ENCODE measurements around the gene LRRC7.

DNA sequence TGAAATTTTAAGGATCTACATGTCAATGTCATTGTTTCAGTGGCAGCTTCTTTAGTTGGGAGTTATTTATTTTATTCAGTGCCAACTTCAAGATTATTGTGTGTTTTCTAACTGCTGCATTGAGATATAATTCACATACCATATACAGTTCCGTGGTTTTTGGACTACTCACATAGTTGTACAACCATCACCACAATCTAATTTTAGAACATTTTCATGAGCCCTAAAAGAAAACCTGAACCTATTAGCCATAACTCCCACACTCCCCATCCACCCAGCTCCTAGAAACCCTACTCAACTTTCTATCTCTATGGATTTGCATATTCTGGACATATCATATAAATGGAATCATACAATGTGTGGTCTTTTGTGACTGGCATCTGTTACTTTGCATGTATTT, 417.7 kb downstream of the LRRC7 start:
- TF ChIP-seq, protein P1, sequence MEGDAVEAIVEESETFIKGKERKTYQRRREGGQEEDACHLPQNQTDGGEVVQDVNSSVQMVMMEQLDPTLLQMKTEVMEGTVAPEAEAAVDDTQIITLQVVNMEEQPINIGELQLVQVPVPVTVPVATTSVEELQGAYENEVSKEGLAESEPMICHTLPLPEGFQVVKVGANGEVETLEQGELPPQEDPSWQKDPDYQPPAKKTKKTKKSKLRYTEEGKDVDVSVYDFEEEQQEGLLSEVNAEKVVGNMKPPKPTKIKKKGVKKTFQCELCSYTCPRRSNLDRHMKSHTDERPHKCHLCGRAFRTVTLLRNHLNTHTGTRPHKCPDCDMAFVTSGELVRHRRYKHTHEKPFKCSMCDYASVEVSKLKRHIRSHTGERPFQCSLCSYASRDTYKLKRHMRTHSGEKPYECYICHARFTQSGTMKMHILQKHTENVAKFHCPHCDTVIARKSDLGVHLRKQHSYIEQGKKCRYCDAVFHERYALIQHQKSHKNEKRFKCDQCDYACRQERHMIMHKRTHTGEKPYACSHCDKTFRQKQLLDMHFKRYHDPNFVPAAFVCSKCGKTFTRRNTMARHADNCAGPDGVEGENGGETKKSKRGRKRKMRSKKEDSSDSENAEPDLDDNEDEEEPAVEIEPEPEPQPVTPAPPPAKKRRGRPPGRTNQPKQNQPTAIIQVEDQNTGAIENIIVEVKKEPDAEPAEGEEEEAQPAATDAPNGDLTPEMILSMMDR (IDR thresholded peaks at IDR 0.05): no peak
- TF ChIP-seq POLR2A (IDR thresholded peaks at IDR 0.05): no peak
